K562 (cell line): Measurements from ENCODE around the gene FANCC. TPM values are rescaled to one million over a fixed set of nuclear protein-coding genes. Genes with fewer than 3 reads are reported as not detected.

Experiments
- ATAC-seq: fragments of 200-7000 bp; cut with Tn5 transposase; 3 replicates; pipeline ENCODE4 v1.9.1; 2020; ENCODE audit warnings: moderate library complexity
- BruUV-seq: library from RNA; stranded (reverse); fragments of 400-500 nt; replicated peaks from 2 replicates; lab custom pipeline; 2021; lab: Mats Ljungman, UMichigan
- CTCF ChIA-PET: fragments of 300-600 bp; formaldehyde crosslinking; extraction: SDS; loops from one replicate; lab custom pipeline; 2021; ENCODE audit warnings: low intra/inter-chr PET ratio; lab: Yijun Ruan, JAX
- POLR2A ChIA-PET: fragments of 300-600, 350-650 bp; sonication (Branson Sonifier 250); formaldehyde crosslinking; extraction: SDS; loops from one replicate; lab custom pipeline; 2021; ENCODE audit warnings: antibody characterized with exemption, inconsistent platforms; lab: Yijun Ruan, JAX
- DNase-seq, 4 experiments: peaks; one replicate each; pipeline versions ENCODE4 v3.0.0 to v3.0.0-alpha.2; 2011 to 2018; ENCODE audit warnings: low spot score in 3 of 4, mixed read lengths in 3 of 4; ENCODE audit errors: extremely low read depth in 1 of 4
- FAIRE-seq: peaks from 2 replicates; lab custom pipeline; 2011; peaks lifted over from hg19 to GRCh38; lab: Jason Lieb, UNC
- H2AFZ ChIP-seq: 2 replicates; pipeline ENCODE4 v1.6.0; 2011; ENCODE audit warnings: low read depth, low read length, control low read depth, inconsistent platforms
- H3K27ac ChIP-seq: fragments of 200-600 bp; 3 replicates; pipeline ENCODE4 v1.8.0; 2011; ENCODE audit warnings: low read depth, mild to moderate bottlenecking, control low read depth, inconsistent platforms, low read length, moderate library complexity, mixed read lengths; ENCODE audit errors: extremely low read depth
- H3K27me3 ChIP-seq, 2 experiments: fragments of 300-600 bp in 1 of 2; 2 replicates in 1 of 2; 3 replicates in 1 of 2; pipeline versions ENCODE4 v1.6.0 to v1.8.0; 2011; ENCODE audit warnings: inconsistent platforms in 2 of 2, low read length in 2 of 2, mild to moderate bottlenecking in 1 of 2, mixed read lengths in 1 of 2, moderate library complexity in 1 of 2; ENCODE audit not compliant: control insufficient read depth in 2 of 2, insufficient read depth in 2 of 2
- H3K36me3 ChIP-seq: fragments of 300-600 bp; 3 replicates; pipeline ENCODE4 v1.8.0; 2011; ENCODE audit warnings: mild to moderate bottlenecking, low read length, inconsistent platforms; ENCODE audit not compliant: control insufficient read depth, insufficient read depth
- H3K4me1 ChIP-seq, 2 experiments: fragments of 200-600 bp in 1 of 2; replicated peaks in 1 of 2; 2 replicates in 1 of 2; 3 replicates in 1 of 2; pipeline versions ENCODE4 v1.5.1 to v1.8.0; 2011; ENCODE audit warnings: inconsistent platforms in 2 of 2, low read length in 2 of 2, mild to moderate bottlenecking in 1 of 2, mixed read lengths in 1 of 2, moderate library complexity in 1 of 2; ENCODE audit not compliant: control insufficient read depth in 2 of 2, insufficient read depth in 2 of 2
- H3K4me2 ChIP-seq: 2 replicates; pipeline ENCODE4 v1.6.1; 2011; ENCODE audit warnings: low read length, control low read depth, inconsistent platforms, mixed read lengths; ENCODE audit not compliant: insufficient read depth
- H3K4me3 ChIP-seq: fragments of 200-600 bp; sonication (generic), shearing (Covaris generic); 2 replicates; pipeline ENCODE4 v1.5.1; 2016; ENCODE audit warnings: control low read depth, inconsistent platforms
- H3K79me2 ChIP-seq: fragments of 200-600 bp; 3 replicates; pipeline ENCODE4 v1.8.0; 2011; ENCODE audit warnings: low read length, inconsistent platforms; ENCODE audit not compliant: control insufficient read depth, insufficient read depth
- H3K9ac ChIP-seq, 2 experiments: 2 replicates each; pipeline versions ENCODE4 v1.6.0 to v1.6.1; 2011; ENCODE audit warnings: low read depth in 2 of 2, low read length in 2 of 2, control low read depth in 1 of 2, inconsistent platforms in 1 of 2, mild to moderate bottlenecking in 1 of 2, mixed read lengths in 1 of 2; ENCODE audit not compliant: insufficient read depth in 1 of 2
- H3K9me1 ChIP-seq: one replicate; pipeline ENCODE4 v1.6.0; 2011; ENCODE audit warnings: inconsistent platforms, mild to moderate bottlenecking, low read length, moderate library complexity; ENCODE audit not compliant: control insufficient read depth, insufficient read depth
- H3K9me3 ChIP-seq: replicated peaks from 2 replicates; pipeline ENCODE4 v1.5.1; 2011; ENCODE audit warnings: low read depth, low read length, inconsistent platforms; ENCODE audit not compliant: control insufficient read depth, insufficient read depth
- H4K20me1 ChIP-seq: replicated peaks from 2 replicates; pipeline ENCODE4 v1.6.1; 2011; ENCODE audit warnings: low read length, inconsistent platforms, mixed read lengths; ENCODE audit not compliant: control insufficient read depth, insufficient read depth
- ATF2 ChIP-seq: sonication (generic); formaldehyde crosslinking; IDR thresholded peaks from 2 replicates; pipeline ENCODE4 v1.8.1; 2022; ENCODE audit warnings: missing genetic modification reagents
- BCL6 ChIP-seq: fragments of 250-450 bp; sonication (Bioruptor Pico); IDR thresholded peaks from 2 replicates; pipeline ENCODE4 v1.4.0; 2020
- BRF1 ChIP-seq: IDR thresholded peaks from 3 replicates; pipeline ENCODE4 v1.6.1; 2011; ENCODE audit warnings: borderline replicate concordance, mild to moderate bottlenecking; ENCODE audit not compliant: insufficient read length; ENCODE audit errors: extremely low read depth
- E2F5 ChIP-seq: sonication (generic); formaldehyde crosslinking; IDR thresholded peaks from 2 replicates; pipeline ENCODE4 v1.8.0; 2022; ENCODE audit warnings: mild to moderate bottlenecking, missing genetic modification reagents
- IFI16 ChIP-seq: fragments of 250-450 bp; sonication (Bioruptor Pico); IDR thresholded peaks from 2 replicates; pipeline ENCODE4 v2.1.2; 2022; ENCODE audit warnings: mild to moderate bottlenecking, inconsistent platforms
- MCM7 ChIP-seq, 2 experiments: fragments of 450-650 bp; IDR thresholded peaks; 2 replicates each; pipeline ENCODE4 v1.6.1; 2016 to 2018
- NEUROD1 ChIP-seq: fragments of 150-350 bp; IDR thresholded peaks from 2 replicates; pipeline ENCODE4 v1.6.1; 2014; ENCODE audit warnings: borderline replicate concordance, low read length, low read depth; ENCODE audit not compliant: partially characterized antibody
- PRDM10 ChIP-seq: fragments of 450-650 bp; IDR thresholded peaks from 2 replicates; pipeline ENCODE4 v1.6.1; 2018; ENCODE audit not compliant: partially characterized antibody
- PRPF4 ChIP-seq: fragments of 200-400 bp; formaldehyde crosslinking; IDR thresholded peaks from one replicate; pipeline ENCODE4 v1.6.1; 2017; ENCODE audit warnings: low read length, low read depth, mild to moderate bottlenecking; ENCODE audit not compliant: insufficient read depth, poor library complexity, severe bottlenecking
- SRSF9 ChIP-seq: fragments of 200-400 bp; formaldehyde crosslinking; IDR thresholded peaks from 2 replicates; pipeline ENCODE4 v1.6.1; 2017; ENCODE audit warnings: low read depth, low read length, borderline replicate concordance
- TBL1XR1 ChIP-seq, 2 experiments: IDR thresholded peaks; 2 replicates each; pipeline ENCODE4 v1.6.1; 2012; ENCODE audit warnings: improper control_type of control experiment in 2 of 2, low read length in 2 of 2, mild to moderate bottlenecking in 1 of 2
- YY1 ChIP-seq, 3 experiments: IDR thresholded peaks; 2 replicates each; pipeline ENCODE4 v1.6.1; 2011; ENCODE audit warnings: low read length in 2 of 3, mild to moderate bottlenecking in 2 of 3, moderate library complexity in 2 of 3, borderline replicate concordance in 1 of 3, control low read depth in 1 of 3, low read depth in 1 of 3; ENCODE audit not compliant: insufficient read depth in 3 of 3, insufficient replicate concordance in 2 of 3, control insufficient read depth in 1 of 3, insufficient read length in 1 of 3; ENCODE audit errors: extremely low read depth in 1 of 3
- WGBS: fragments of 100-300 bp; shearing (Covaris generic); methylation state at CpG from one replicate; pipeline ENCODE4 v1.1.6; 2016; ENCODE audit warnings: low coverage, mixed read lengths; ENCODE audit not compliant: insufficient coverage; ENCODE audit errors: missing lambda C conversion rate; 5-methylcytosine and 5-hydroxymethylcytosine counted together
- in situ Hi-C: fragments of 300-500 bp; cut with MboI; formaldehyde crosslinking; loops from 4 replicates; pipeline ENCODE4 v1.15.0; 2018; ENCODE audit warnings: inconsistent platforms, mixed read lengths
- intact Hi-C: fragments of 100-400 bp; cut with micrococcal nuclease; formaldehyde crosslinking; loops from 2 replicates; pipeline ENCODE4 v1.14.2; 2022
- polyA plus RNA-seq, 8 experiments: library from polyadenylated mRNA; depleted of rRNA in 4 of 8; stranded (reverse) in 5 of 8; unstranded in 3 of 8; fragments of >200 nt; fragmentation: Nextera tagmentation in 2 of 8; fragmentation: Illumina TruSeq in 1 of 8; extraction: Ambion mirVana in 2 of 8; extraction: Trizol in 1 of 8; gene quantifications; 2 replicates each; pipeline versions ENCODE4 v1.2.1 to v1.2.3, GENCODE V29; 2011 to 2014; ENCODE audit warnings: inconsistent platforms in 1 of 8, missing spikeins in 1 of 8
- total RNA-seq, 7 experiments: library from RNA; depleted of rRNA in 6 of 7; stranded (reverse); fragments of >200 nt in 6 of 7; fragmentation: Illumina TruSeq in 2 of 7; extraction: Trizol in 2 of 7; gene quantifications; 2 replicates each; pipeline versions ENCODE4 v1.2.1 to v1.2.3, GENCODE V29; 2011 to 2021; ENCODE audit warnings: low replicate concordance in 1 of 7

Gene FANCC
- total and polyA plus RNA-seq, 9 of the 15 experiments (the other 6 are each of a cell fraction or from before 2014, with no cell fraction given) = 4.6 to 18.4 (median 14.2) TPM

- ChIA-PET POLR2A (no interaction called here), CTCF (interaction anchor here (1.6 to 2.9 kb wide), 2 partner anchors 347 to 449 kb away, joined by 11 to 14 read pairs; no protein-coding TSS in a partner anchor)
Measured at GRCh38 chr9:95130484-95130883, 187.0 kb downstream of the FANCC start.

More at GRCh38 chr9:95130484-95130883, 187.0 kb downstream of the FANCC start:
- H3K4me1 ChIP-seq = peaks cover 0 to 6% of the 10 kb centered on the region in 2 experiments; a peak in 2 of 5 replicates
- BruUV-seq = no TSS peak
- ATAC-seq = no peak
- no peak for TF ChIP-seq E2F5 (CRISPR knock-in tag)
- no peak for TF ChIP-seq IFI16
- TF ChIP-seq BRF1 = no peak
- no peak for TF ChIP-seq PRPF4
- TF ChIP-seq ATF2 (CRISPR knock-in tag) = no peak
- no peak for TF ChIP-seq MCM7 (IDR thresholded peaks at IDR 0.05)
- no peak for TF ChIP-seq YY1 (IDR thresholded peaks at IDR 0.05; ENCODE audit: borderline replicate concordance in 1 of 3, control insufficient read depth in 1 of 3, extremely low read depth in 1 of 3, insufficient read depth in 3 of 3, insufficient read length in 1 of 3, insufficient replicate concordance in 2 of 3, low read depth in 1 of 3, low read length in 2 of 3)
- TF ChIP-seq PRDM10 = no peak
- no peak for TF ChIP-seq TBL1XR1 (IDR thresholded peaks at IDR 0.05; ENCODE audit: low read length in 2 of 2)
- no peak for TF ChIP-seq NEUROD1
- TF ChIP-seq BCL6 (CRISPR knock-in tag) = no peak
- TF ChIP-seq SRSF9 = no peak
- in situ Hi-C loops (no loop called here), intact Hi-C loops (loop anchor here (5.0 kb wide), 1 partner anchor 137 kb away; no protein-coding TSS in a partner anchor)
- H3K79me2 ChIP-seq = no peaks in the 10 kb centered on the region
- no peak for FAIRE-seq
- H3K4me2 ChIP-seq = no peak overlapping the region
- no peak overlapping the region for H3K27ac ChIP-seq
- H3K9me1 ChIP-seq = no peaks in the 10 kb centered on the region
- 92% methylated on average over 5 of the region's 5 CpGs for WGBS
- no peaks in the 10 kb centered on the region for H3K9me3 ChIP-seq
- H3K4me3 ChIP-seq = no peak overlapping the region
- no peak for DNase-seq
- H3K9ac ChIP-seq = no peak overlapping the region
- H2AFZ ChIP-seq = no peak overlapping the region
- H3K36me3 ChIP-seq = no peaks in the 10 kb centered on the region
- no peaks in the 10 kb centered on the region for H3K27me3 ChIP-seq
- no peaks in the 10 kb centered on the region for H4K20me1 ChIP-seq
